Measurements from ENCODE around the gene ZDHHC19.

Gene ZDHHC19

DNA sequence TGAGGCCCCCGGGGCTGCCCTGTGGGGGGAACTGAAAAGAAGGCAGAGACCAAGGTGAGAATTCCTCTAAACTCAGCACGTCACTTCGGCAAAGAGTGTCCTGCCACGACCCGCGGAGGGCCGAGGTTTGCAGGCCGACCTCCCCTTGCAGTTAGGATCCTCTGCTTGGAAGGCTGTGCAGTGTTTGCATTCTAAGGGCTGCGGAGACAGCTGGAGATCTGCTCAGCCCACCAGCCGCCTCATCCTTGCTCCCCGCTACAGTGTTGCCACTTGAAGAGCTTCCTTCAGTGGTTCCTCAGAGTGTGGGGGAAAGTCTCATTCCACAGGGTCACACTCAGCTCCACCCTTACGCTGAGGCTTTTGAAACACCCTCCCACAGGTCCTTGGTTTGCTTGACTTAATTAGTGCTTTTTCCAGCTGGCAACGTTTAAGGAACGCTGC is 15.9 kb upstream of the ZDHHC19 start:
- Histone ChIP-seq H3K27ac (no peak overlapping the region), H3K27me3 (peaks cover 0 to 4% of the 10 kb centered on the region in 2 donors), H3K4me1 (peaks cover 0 to 7% (median 0%) of the 10 kb centered on the region in 4 donors), H3K36me3 (no peaks in the 10 kb centered on the region), H3K4me3 (no peak overlapping the region), H3K9me3 (no peaks in the 10 kb centered on the region)
- no peak for TF ChIP-seq CTCF (IDR thresholded peaks at IDR 0.05)
- intact Hi-C loops (cut with DNase I; ENCODE audit: low total_unique reads): no loop called here
- no peak for DNase-seq

DNA sequence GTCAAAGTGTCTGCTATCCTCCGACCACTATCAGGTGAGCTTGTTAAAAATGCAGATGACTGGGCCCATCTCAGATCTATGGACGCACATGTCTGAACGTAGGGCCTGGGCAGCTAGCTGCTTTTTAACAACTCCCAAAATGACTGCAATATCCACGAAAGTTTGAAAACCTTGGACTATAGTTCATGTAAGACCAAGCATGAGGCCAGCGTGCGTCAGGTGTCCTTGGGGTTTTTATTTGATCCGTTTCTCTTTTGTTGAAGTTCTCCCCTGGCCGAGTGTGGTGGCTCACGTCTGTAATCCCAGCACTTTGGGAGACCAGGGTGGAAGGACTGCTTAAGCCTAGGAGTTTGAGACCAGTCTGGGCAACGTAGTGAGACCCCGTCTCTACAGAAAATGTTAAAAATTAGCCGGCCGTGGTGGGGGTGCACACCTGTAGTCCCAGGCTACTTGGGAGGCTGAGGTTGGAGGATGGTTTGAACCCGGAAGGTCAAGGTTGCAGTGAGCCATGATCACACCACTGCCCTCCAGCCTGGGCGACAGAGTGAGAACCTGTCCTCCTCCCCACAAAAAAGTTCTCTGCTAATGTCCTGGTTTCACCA is 14.7 kb upstream of the ZDHHC19 start:
- Histone ChIP-seq H3K27ac (no peak overlapping the region), H3K9me3 (no peaks in the 10 kb centered on the region), H3K36me3 (no peaks in the 10 kb centered on the region), H3K27me3 (peaks cover 0 to 4% of the 10 kb centered on the region in 2 donors), H3K4me3 (no peak overlapping the region), H3K4me1 (peaks cover 0 to 7% (median 0%) of the 10 kb centered on the region in 4 donors)
- DNase-seq: no peak
- intact Hi-C loops (cut with DNase I; ENCODE audit: low total_unique reads): no loop called here
- no peak for TF ChIP-seq CTCF (IDR thresholded peaks at IDR 0.05)

GRCh38 chr3:196225086-196225485 is 13.9 kb upstream of the ZDHHC19 start:
- Histone ChIP-seq H3K9me3 (no peaks in the 10 kb centered on the region), H3K4me3 (no peak overlapping the region), H3K36me3 (no peaks in the 10 kb centered on the region), H3K27me3 (peaks cover 0 to 4% of the 10 kb centered on the region in 2 donors), H3K4me1 (peaks cover 0 to 7% (median 0%) of the 10 kb centered on the region in 4 donors), H3K27ac (no peak overlapping the region)
- intact Hi-C loops (cut with DNase I; ENCODE audit: low total_unique reads): no loop called here
- no peak for DNase-seq
- no peak for TF ChIP-seq CTCF (IDR thresholded peaks at IDR 0.05)

- H3K9me3 ChIP-seq: no peaks in the 10 kb centered on the region
- no peak overlapping the region for H3K27ac ChIP-seq
- no peak for TF ChIP-seq CTCF (IDR thresholded peaks at IDR 0.05)
These were observed 11.8 kb upstream of the ZDHHC19 start for GRCh38 chr3:196222876-196223595.

GRCh38 chr3:196220991-196221390 is 9.8 kb upstream of the ZDHHC19 start:
- Histone ChIP-seq H3K4me1 (peaks cover 0 to 15% (median 11%) of the 10 kb centered on the region in 4 donors), H3K9me3 (no peaks in the 10 kb centered on the region), H3K27ac (no peak overlapping the region), H3K4me3 (no peak overlapping the region), H3K36me3 (no peaks in the 10 kb centered on the region), H3K27me3 (peaks cover 0 to 10% of the 10 kb centered on the region in 2 donors)
- TF ChIP-seq CTCF (IDR thresholded peaks at IDR 0.05): no peak
- DNase-seq: peak in 1 of 2 donors; percentile 13
- intact Hi-C loops (cut with DNase I; ENCODE audit: low total_unique reads): no loop called here

More at GRCh38 chr3:196222876-196223595, 11.8 kb upstream of the ZDHHC19 start:
- no peak for DNase-seq
- Histone ChIP-seq H3K4me1 (peaks cover 0 to 19% (median 12%) of the 10 kb centered on the region in 4 donors), H3K36me3 (no peaks in the 10 kb centered on the region), H3K4me3 (no peak overlapping the region), H3K27me3 (peaks cover 0 to 4% of the 10 kb centered on the region in 2 donors)
- intact Hi-C loops (cut with DNase I; ENCODE audit: low total_unique reads): no loop called here

All from tibial artery (tissue), 4 donors.